Brain microvascular endothelial cell (primary cell): ENCODE results near the gene BRD3.

Experiments used
- DNase-seq: peaks from one replicate; pipeline ENCODE4 v3.0.0-alpha.2; 2020
- H3K27ac ChIP-seq: fragments of 250-450 bp; sonication (Bioruptor Pico); 2 replicates; pipeline ENCODE4 v1.5.1; 2020; ENCODE audit warnings: mild to moderate bottlenecking, moderate library complexity
- H3K27me3 ChIP-seq: fragments of 250-450 bp; sonication (Bioruptor Pico); replicated peaks from 2 replicates; pipeline ENCODE4 v1.5.1; 2020; ENCODE audit warnings: mild to moderate bottlenecking
- H3K36me3 ChIP-seq: fragments of 250-450 bp; sonication (Bioruptor Pico); replicated peaks from 2 replicates; pipeline ENCODE4 v1.5.1; 2020; ENCODE audit warnings: mild to moderate bottlenecking
- H3K4me3 ChIP-seq: 2 replicates; pipeline ENCODE4 v1.5.1; 2011; ENCODE audit warnings: low read depth, mild to moderate bottlenecking, control low read depth, low read length, moderate library complexity
- in situ Hi-C: cut with HindIII; loops from 2 replicates; pipeline ENCODE4 v1.10.0; 2017; ENCODE audit warnings: low sequenced_read_pairs, low pct_ligation_motif_present
- TF ChIP-seq, protein P1 (sequence below): IDR thresholded peaks from 2 replicates; pipeline ENCODE4 v1.5.1; 2011; ENCODE audit warnings: low read depth, mild to moderate bottlenecking, moderate library complexity, low read length, control low read depth, inconsistent platforms; ENCODE audit errors: missing control alignments

Gene BRD3

DNA sequence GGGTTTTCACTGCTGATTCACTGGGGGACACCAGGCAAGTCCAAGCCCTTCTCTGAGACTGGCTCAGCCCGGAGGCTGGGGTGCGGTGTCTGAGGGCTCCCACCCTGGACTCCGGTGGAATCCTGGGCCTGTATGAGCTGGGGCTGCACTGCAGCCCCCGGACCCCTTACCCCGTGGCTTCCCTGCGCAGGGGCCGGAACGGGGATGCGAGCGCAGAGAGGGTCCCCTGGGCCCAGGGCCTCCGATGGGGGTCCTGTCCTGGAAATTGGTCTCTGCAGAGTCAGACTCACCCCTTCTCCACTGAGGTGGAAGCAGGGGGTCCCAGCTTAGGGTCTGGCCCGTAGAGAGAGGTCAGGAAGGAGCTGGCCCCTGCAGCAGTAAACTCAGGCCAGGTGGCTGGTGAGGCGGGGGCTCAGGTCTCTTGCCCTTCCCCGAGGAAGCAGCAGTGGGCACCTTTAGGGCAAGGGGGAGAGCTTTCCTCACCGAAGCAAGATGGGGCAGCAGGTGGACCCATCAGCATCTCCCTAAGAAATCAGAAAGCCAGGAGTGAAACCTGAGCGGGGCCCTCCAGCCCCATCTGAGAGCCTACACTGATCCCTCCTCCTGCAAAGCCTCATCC lies 74.1 kb downstream of the BRD3 start:
- no peak overlapping the region for H3K27ac ChIP-seq
- in situ Hi-C loops: loop anchor here (10.0 kb wide), 1 partner anchor 209 kb away; no protein-coding TSS in a partner anchor
- H3K27me3 ChIP-seq: no peaks in the 10 kb centered on the region
- H3K36me3 ChIP-seq: no peaks in the 10 kb centered on the region
- no peak for DNase-seq
- peak overlapping the region; percentile 77 for H3K4me3 ChIP-seq
- TF ChIP-seq, protein P1, sequence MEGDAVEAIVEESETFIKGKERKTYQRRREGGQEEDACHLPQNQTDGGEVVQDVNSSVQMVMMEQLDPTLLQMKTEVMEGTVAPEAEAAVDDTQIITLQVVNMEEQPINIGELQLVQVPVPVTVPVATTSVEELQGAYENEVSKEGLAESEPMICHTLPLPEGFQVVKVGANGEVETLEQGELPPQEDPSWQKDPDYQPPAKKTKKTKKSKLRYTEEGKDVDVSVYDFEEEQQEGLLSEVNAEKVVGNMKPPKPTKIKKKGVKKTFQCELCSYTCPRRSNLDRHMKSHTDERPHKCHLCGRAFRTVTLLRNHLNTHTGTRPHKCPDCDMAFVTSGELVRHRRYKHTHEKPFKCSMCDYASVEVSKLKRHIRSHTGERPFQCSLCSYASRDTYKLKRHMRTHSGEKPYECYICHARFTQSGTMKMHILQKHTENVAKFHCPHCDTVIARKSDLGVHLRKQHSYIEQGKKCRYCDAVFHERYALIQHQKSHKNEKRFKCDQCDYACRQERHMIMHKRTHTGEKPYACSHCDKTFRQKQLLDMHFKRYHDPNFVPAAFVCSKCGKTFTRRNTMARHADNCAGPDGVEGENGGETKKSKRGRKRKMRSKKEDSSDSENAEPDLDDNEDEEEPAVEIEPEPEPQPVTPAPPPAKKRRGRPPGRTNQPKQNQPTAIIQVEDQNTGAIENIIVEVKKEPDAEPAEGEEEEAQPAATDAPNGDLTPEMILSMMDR: no peak

DNA sequence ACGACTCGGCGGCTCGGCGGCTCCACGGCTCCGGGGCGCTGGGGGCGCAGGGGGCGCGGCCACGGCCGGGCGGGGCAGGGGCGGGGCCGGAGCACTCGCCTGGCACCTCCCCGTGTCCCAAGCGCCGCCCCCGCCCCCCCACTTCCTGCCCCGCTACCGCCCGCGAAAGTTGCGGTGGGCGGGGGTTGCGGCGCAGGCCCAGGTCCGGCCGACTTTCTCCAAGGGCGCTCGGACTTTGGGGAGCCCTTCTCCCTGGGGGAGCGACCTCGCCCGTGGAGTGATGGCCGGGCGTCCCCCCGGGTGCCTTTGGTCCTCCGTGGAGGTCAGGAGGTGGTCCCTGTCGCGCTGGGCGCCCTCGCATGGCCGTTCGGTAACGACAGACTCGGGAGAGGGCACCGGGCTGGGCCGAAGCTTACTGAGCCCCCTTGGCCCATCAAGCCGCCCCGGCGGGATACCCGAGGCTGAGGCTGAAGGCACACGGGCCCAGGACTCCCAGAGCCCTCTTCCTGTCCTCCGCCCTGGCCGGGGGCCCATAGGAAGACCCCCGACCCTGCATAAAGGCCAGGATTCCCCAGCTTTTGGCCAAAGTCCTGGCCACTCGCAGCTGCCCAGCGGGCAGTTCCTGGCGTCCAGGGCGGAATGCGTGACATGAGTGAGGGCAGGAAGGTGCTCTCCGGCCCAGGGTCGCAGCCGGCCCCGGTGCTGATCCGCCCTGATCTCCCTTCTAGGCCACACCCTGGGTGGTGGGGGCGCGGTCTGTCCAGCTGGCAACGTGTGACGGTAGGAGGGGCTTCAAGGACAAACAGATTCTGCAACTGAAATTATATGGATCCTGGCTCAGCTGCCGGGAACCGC lies 74.8 kb downstream of the BRD3 start:
- in situ Hi-C loops: loop anchor here (10.0 kb wide), 1 partner anchor 208 kb away; no protein-coding TSS in a partner anchor
- H3K36me3 ChIP-seq: no peaks in the 10 kb centered on the region
- peak overlapping the region; percentile 77 for H3K4me3 ChIP-seq
- no peaks in the 10 kb centered on the region for H3K27me3 ChIP-seq
- peak overlapping the region; percentile 55 for H3K27ac ChIP-seq
- TF ChIP-seq, protein P1: peak; percentile 60
- peak; percentile 80 for DNase-seq

GRCh38 chr9:133991964-133992779 lies 75.7 kb downstream of the BRD3 start, which contains the start of gene VAV2:
Gene VAV2 (minus strand): TSS chr9:133992324. CDS start chr9:133992278, 46 bp downstream.
- no peaks in the 10 kb centered on the region for H3K27me3 ChIP-seq
- TF ChIP-seq, protein P1: no peak
- H3K36me3 ChIP-seq: no peaks in the 10 kb centered on the region
- in situ Hi-C loops: loop anchor here (10.0 kb wide), 1 partner anchor 207 kb away; no protein-coding TSS in a partner anchor
- no peak for DNase-seq
- H3K27ac ChIP-seq: peak within 1 kb of the TSS; percentile 55
- peak within 1 kb of the TSS; percentile 77 for H3K4me3 ChIP-seq

GRCh38 chr9:133991214-133991921 lies 76.5 kb downstream of the BRD3 start:
- no peak for DNase-seq
- no peak overlapping the region for H3K27ac ChIP-seq
- H3K36me3 ChIP-seq: no peaks in the 10 kb centered on the region
- no peaks in the 10 kb centered on the region for H3K27me3 ChIP-seq
- in situ Hi-C loops: loop anchor here (10.0 kb wide), 1 partner anchor 207 kb away; no protein-coding TSS in a partner anchor
- TF ChIP-seq, protein P1: no peak
- H3K4me3 ChIP-seq: peak overlapping the region; percentile 77
